NCI-H1105 treated with DMSO at 0.1 percent for 48 hours (cell line): Measurements from ENCODE around the gene PYURF.
"Not testable (repeated sequence)": the region's sequence is repeated elsewhere in the genome, so short reads cannot be mapped to it uniquely, and the experiment has no call there.

ENCODE experiments used
- DNase-seq: peaks from one replicate; lab custom pipeline; 2025; lab: John Stamatoyannopoulos, UW

The PYURF gene, protein sequence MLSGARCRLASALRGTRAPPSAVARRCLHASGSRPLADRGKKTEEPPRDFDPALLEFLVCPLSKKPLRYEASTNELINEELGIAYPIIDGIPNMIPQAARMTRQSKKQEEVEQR

GRCh38 chr4:88523325-88524129 lies at the start of gene PYURF:
TSS of gene PYURF (minus strand) at chr4:88523776. CDS start at chr4:88523700, 76 bp downstream.
- peak; percentile 83 for DNase-seq

DNA sequence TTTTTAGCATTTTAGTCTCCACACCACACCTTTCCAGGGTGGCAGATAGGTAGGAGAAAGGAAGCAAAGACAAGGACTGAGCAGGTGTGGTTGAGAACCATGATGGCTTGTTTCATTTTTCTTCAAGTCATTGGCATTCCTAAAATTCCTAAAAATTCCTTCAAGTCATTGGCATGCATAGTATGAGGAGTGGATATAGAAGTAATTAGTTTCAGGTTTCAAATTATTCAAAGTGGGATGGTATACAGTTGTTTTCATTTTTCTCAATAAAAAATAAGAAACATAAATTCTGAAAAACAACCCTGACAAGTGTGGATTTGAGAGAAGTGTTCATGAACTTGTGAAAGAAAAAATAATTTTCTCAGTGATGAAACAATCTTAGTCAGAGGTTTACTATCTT lies 46.4 kb upstream of the PYURF start:
- DNase-seq, result no peak

GRCh38 chr4:88567591-88567990 lies 44.0 kb upstream of the PYURF start:
- DNase-seq, result no peak

DNA sequence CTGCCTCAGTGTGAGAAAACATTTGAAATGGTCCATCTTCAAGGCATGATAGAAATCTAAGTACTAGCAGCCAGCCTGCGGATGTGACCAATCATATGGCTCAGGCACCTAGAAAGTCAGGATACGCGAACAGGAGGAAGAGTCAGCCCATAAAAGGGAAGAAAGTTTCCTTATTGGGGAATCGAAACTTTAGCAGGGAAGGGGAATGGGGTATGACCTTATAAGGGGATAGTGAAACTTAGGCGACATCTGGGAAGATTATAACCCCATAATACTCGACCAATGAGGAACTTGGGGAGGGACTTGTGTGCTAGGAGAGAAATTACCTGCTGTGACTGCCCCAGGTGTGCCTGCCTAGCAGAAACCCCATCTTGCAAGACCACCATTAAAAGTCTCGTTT lies 26.2 kb upstream of the PYURF start:
- no peak for DNase-seq

GRCh38 chr4:88539322-88540068 lies 15.9 kb upstream of the PYURF start:
- not testable (repeated sequence) for DNase-seq

DNA sequence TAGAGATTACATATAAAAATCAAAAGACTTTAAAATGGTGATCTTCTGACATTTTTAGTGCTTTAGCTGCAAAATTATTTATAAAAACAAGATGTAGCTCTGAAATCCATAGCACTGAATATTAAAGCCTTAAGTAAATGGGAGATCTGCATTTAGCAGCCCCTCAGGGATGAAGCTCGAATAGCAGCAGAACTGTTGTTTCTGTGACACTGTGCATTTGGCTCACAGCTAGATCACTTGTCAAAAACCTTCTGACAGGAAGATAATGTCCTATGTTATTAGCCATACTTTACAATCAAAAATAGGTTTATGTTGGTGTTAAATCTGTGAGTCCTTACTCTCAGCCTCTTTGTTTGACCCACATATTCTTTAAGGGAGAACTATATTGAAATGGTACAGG lies 14.1 kb upstream of the PYURF start:
- DNase-seq, result no peak

DNA sequence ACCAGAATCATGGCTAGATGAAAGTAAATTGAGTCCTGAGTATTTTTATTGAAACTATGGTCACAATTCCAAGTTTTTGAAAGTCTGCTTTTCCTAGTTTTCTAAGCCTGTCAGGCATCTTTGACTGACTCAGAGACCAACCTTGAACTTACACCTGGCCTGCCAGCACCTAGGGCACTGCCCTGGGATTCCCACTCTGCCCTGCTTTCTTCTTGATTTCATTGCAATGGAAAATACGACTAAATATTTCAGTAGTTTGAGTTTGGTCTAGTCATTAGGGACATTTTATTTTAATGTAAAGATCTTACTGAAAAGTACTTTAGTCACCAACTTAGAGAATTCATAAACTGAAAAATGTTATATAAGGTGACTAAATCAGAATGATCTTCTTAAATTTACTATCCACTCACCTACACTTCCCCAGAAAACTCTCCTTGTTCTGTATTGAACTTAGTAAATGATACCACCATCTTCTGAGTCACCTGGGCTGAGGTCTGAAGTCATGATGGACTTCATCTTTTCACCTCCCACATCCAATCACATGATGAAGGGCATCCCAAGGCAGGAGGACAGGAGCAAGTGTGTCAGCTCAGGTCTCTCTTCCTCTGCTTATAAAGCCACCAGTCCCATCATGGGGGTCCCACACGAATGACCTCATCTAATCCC lies 11.6 kb upstream of the PYURF start:
- no peak for DNase-seq

- DNase-seq, result no peak
Observed at GRCh38 chr4:88533937-88534750, 10.6 kb upstream of the PYURF start.

- DNase-seq, result no peak
Observed at GRCh38 chr4:88533088-88533790, 9.7 kb upstream of the PYURF start.

DNA sequence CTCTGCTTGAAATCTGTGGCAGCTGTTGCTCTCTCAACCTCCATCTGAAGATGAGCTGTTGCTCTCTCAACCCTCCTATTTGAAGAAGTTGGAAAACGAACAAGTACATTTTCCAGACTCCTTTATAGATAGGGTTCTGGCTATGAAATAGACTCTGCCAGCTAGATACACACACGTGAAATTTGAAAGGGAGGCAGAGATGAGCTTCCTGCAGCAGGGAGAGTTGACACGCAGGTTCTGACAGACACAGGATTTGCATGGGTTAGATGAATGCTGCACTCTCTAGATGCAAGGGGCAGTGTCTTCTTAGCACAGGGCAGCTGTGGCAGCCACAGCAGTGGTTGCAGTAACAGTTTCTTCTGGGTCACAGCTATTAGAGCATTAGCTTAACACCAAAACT lies 8.0 kb upstream of the PYURF start:
- DNase-seq, result no peak

DNA sequence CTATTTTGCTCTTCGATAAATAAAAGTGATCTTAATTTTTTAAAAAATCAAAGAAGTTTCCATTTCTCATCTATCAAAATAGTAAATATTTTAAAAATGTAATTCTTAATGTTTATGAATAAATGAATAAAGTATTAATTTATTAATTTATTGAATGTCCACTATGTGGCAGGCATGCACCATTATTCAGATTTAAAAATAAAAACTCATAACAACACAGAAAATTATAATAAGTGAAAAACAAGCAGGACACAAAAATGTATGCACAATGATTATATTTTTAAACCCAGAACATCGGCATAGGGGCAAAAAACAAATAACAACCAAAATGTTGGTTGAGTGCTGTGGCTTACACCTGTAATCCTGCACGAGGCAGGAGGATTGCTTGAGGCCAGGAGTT lies 5.3 kb upstream of the PYURF start:
- DNase-seq, result no peak

DNA sequence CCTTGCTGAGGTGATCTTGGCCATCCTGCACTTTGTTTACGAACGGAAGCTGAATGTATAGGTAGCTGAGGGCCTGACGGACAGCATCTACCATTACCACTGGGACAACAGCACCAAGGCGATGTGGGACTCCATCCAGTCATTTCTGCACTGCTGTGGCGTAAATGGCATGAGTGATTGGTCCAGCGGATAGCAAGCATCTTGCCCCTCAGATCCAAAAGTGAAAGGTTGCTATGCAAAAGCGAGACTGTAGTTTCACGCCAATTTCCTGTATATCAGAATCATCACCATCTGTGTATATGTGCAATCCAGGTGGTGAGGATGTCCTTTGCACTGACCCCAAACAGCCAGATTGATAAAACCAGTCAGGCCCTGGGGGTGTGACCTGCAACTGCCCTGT lies 4.2 kb upstream of the PYURF start:
- no peak for DNase-seq

GRCh38 chr4:88526221-88526815 lies 2.7 kb upstream of the PYURF start:
- no peak for DNase-seq

DNA sequence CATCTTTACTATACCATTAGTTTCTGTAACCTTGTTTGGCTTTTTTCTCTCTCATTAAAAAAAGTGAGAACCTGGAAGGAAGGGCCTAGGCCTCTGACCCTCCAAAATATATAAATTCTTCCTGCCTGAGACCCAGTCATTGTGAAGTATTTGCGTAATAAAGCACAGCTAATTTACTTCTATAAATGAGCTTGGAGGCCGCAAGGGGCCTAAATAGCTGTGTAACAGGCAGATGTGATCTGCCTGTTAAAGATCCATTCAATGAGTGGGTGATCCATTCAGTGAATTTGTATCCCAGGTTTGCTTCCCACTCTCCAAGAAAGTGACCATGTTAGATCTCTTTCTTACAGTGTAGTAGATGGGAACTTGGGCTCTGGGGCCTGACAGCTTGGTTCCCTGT lies 595 bp upstream of the PYURF start:
- DNase-seq, result no peak

DNA sequence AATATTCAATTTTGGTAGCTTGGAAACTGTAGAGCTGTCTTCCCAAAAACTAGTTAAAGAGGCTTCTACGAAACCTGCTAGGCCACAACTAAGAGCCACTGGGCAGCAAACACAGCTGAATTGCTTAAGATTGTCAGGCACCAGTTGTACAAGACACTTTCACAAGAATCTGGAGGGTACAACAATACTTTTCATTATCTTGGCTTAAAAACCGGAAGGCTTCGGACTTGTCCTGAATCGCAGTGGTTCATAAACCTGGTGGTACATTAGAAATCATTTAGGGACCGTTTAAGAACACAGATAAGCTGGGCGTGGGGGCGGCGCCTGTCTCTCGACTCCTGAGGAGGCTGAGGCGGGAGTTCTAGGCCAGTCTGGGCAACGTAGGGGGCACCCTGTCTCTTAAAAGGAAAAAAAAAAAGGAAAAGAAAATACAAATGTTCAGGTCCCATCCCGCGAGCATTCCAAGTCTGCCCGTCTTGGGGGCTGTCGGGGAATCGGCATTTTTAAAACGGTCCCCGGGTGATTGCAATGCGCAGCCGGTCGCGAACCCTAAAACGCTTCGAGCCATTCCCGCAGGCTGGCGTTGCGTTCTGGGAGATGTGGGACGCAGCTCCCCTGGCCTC lies 763 bp downstream of the PYURF start:
- no peak for DNase-seq

- no peak for DNase-seq
Observed at GRCh38 chr4:88518911-88519310, 4.7 kb downstream of the PYURF start.

- DNase-seq, result no peak
Observed at GRCh38 chr4:88517825-88518224, 5.8 kb downstream of the PYURF start.

DNA sequence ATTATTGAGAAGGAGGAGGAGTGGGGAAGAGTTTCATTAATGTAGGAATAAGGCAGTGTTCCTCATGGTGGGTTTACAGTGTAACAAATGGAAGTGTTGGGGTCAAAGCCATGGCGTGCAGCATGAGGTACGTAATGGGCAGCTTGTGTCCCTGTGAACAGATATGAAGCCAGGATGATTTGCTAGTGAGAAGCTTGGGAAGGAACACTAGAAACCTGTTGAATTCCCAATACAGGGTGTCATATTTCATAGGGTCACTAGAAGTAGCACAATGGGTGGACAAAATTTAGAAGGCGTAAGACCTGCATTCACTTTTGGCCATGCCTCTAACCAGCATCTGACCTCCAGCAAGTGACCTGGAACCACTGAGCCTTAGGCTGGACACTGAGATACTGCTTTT lies 6.8 kb downstream of the PYURF start:
- DNase-seq, result no peak

DNA sequence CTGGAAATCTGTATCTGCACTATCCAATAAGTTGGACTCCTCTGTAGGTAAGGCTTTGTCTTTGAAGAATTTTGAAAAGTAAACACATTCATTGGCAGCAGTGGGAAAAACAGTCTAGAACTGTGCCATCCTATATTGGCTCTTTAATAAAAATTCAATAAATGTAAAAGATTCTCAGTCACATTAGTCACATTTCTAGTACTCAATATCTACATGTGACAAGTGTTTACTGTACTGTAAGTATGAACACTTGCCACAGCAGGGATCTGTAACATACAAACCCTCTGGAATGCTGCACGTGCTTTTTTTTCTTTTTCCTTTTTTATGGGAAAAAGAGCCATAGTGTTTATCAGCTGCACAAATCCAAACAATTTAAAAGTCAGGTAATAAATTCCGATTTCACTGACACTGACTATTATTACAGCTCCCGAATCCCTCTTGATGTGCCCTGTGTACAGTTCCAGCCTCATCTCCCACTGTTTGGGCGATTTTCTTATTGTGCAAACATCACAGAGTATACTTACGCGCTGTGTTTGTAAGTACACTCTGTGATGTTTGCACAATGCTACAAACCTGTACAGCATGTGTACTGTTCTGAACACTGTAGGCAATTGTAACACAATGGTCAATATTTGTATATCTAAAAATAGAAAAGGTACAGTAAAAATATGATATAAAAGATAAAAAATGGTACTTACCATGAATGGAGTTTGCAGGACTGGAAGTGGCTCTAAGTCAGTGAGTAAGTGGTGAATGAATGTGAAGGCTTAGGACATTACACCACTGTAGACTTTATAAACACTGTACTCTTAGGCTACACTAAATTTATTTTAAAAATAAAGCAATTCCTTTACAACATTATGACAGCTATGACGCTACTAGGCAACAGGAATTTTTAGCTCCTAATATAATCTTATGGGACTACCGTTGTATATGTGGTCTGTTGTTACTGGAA lies 8.7 kb downstream of the PYURF start:
- DNase-seq, result no peak
